Endodermal cell (in vitro differentiated cells): ENCODE data around the gene ZNF576. TPM values are rescaled to one million over a fixed set of nuclear protein-coding genes. Genes with fewer than 3 reads are reported as not detected.
A peak's percentile ranks its signal among the peaks of the same experiment; 100 is the strongest.

Source experiments
- DNase-seq: peaks from one replicate; pipeline ENCODE4 v3.0.0-alpha.2; 2017
- H3K27ac ChIP-seq: 2 replicates; pipeline ENCODE4 v1.5.1; 2013; ENCODE audit warnings: mild to moderate bottlenecking, low read depth, low read length, moderate library complexity
- H3K27me3 ChIP-seq: 2 replicates; pipeline ENCODE4 v1.6.1; 2013; ENCODE audit warnings: mild to moderate bottlenecking, low read length, moderate library complexity; ENCODE audit not compliant: insufficient read depth, control insufficient read depth, poor library complexity, severe bottlenecking
- H3K36me3 ChIP-seq: 2 replicates; pipeline ENCODE4 v1.7.0; 2013; ENCODE audit warnings: mild to moderate bottlenecking, low read length, moderate library complexity; ENCODE audit not compliant: control insufficient read depth, insufficient read depth
- H3K4me1 ChIP-seq: one replicate; pipeline ENCODE4 v1.7.0; 2013; ENCODE audit warnings: low read length; ENCODE audit not compliant: control insufficient read depth, insufficient read depth
- H3K4me3 ChIP-seq: 2 replicates; pipeline ENCODE4 v1.5.1; 2013; ENCODE audit warnings: mild to moderate bottlenecking, low read length, moderate library complexity
- H3K9ac ChIP-seq: 2 replicates; pipeline ENCODE4 v1.6.1; 2013; ENCODE audit warnings: mild to moderate bottlenecking, low read length, moderate library complexity; ENCODE audit not compliant: poor library complexity, severe bottlenecking; ENCODE audit errors: extremely low read depth
- H3K9me3 ChIP-seq: 2 replicates; pipeline ENCODE4 v1.6.1; 2013; ENCODE audit warnings: mild to moderate bottlenecking, low read length, moderate library complexity; ENCODE audit not compliant: control insufficient read depth
- H3K27ac Mint-ChIP-seq: 2 replicates; pipeline ENCODE4 v1.8.0; 2020; ENCODE audit warnings: mixed read lengths
- H3K27me3 Mint-ChIP-seq: 2 replicates; pipeline ENCODE4 v1.8.0; 2021; ENCODE audit warnings: mild to moderate bottlenecking, mixed read lengths; ENCODE audit not compliant: insufficient read depth
- H3K36me3 Mint-ChIP-seq: 2 replicates; pipeline ENCODE4 v1.8.0; 2020; ENCODE audit warnings: low read depth, mixed read lengths
- H3K4me1 Mint-ChIP-seq: 2 replicates; pipeline ENCODE4 v1.8.0; 2020; ENCODE audit warnings: mixed read lengths
- H3K4me3 Mint-ChIP-seq: 2 replicates; pipeline ENCODE4 v1.8.0; 2020; ENCODE audit warnings: mild to moderate bottlenecking, moderate library complexity, mixed read lengths
- H3K9me3 Mint-ChIP-seq: 2 replicates; pipeline ENCODE4 v1.8.0; 2020; ENCODE audit warnings: mild to moderate bottlenecking, mixed read lengths
- WGBS, 2 experiments: methylation state at CpG; one replicate each; pipeline versions ENCODE4 v1.1.5 to v1.1.7; 2013; ENCODE audit warnings: missing lambda C conversion rate in 2 of 2, mixed read lengths in 1 of 2; ENCODE audit not compliant: insufficient coverage in 1 of 2, insufficient read length in 1 of 2; 5-methylcytosine and 5-hydroxymethylcytosine counted together
- total RNA-seq, 2 donors: library from RNA; stranded (reverse); fragmentation: NEBNext Ultra II Directional in 1 of 2; extraction: Animal tissue kit (Norgen Biotek cat#: 25700) in 1 of 2; gene quantifications; 2 replicates in 1 of 2; 3 replicates in 1 of 2; pipeline ENCODE4 v1.2.1, GENCODE V29; 2021
- TF ChIP-seq, protein P1 (sequence below): fragments of 200-600 bp; sonication (generic); conservative IDR thresholded peaks from 2 replicates; pipeline ENCODE4 v1.5.0; 2021; ENCODE audit warnings: antibody characterized with exemption, mild to moderate bottlenecking

ZNF576 gene
- total RNA-seq, 2 donors from 2014 or later = 11.9 to 12.1 TPM

DNA sequence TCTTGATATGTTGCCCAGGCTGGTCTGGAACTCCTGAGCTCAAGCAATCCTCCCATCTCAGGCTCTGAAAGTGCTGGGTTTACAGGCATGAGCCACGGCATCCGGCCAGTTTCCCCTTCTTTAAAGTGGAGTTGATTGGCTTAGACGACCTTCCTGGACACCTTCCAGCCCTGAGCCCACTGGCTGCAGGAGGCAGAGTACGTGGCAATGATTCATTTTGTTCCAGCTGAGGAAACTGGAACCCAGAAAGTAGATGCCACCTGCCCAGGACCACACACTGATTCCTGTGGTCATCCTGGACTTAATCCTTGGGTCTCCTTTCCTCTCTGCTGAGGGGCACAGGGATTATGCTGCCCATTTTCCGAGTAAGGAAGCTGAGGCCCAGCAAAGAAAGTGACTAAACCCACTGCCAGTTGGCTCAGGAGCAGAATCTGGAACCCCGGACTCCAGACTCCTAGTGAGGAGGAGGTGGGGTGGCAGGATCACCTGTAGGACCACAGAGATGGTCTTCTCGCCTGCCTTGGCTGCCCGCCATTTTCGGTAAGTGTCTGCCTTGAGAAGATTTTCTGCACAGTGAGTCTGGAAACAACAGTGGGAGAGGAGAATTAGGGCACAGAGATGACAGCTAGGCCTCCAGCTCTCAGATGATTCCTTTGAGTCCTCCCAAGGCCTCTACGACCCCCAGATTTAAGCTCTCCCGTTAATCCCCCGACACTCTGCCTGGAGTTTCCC lies 21.8 kb upstream of the ZNF576 start:
- no peaks in the 10 kb centered on the region for H3K9me3 Mint-ChIP-seq
- H3K4me3 ChIP-seq = peak overlapping the region; percentile 99
- no peak for DNase-seq
- H3K4me1 ChIP-seq = peaks cover 4% of the 10 kb centered on the region
- 64 to 65% methylated on average over 12 of the region's 12 CpGs for WGBS, 2 experiments
- H3K27me3 ChIP-seq = no peaks in the 10 kb centered on the region
- peaks cover 5% of the 10 kb centered on the region for H3K27me3 Mint-ChIP-seq
- peak overlapping the region; percentile 94 for H3K4me3 Mint-ChIP-seq
- TF ChIP-seq, protein P1, sequence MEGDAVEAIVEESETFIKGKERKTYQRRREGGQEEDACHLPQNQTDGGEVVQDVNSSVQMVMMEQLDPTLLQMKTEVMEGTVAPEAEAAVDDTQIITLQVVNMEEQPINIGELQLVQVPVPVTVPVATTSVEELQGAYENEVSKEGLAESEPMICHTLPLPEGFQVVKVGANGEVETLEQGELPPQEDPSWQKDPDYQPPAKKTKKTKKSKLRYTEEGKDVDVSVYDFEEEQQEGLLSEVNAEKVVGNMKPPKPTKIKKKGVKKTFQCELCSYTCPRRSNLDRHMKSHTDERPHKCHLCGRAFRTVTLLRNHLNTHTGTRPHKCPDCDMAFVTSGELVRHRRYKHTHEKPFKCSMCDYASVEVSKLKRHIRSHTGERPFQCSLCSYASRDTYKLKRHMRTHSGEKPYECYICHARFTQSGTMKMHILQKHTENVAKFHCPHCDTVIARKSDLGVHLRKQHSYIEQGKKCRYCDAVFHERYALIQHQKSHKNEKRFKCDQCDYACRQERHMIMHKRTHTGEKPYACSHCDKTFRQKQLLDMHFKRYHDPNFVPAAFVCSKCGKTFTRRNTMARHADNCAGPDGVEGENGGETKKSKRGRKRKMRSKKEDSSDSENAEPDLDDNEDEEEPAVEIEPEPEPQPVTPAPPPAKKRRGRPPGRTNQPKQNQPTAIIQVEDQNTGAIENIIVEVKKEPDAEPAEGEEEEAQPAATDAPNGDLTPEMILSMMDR = no peak
- H3K27ac ChIP-seq = no peak overlapping the region
- H3K9ac ChIP-seq = peak overlapping the region; percentile 91
- peak overlapping the region; percentile 96 for H3K27ac Mint-ChIP-seq
- H3K36me3 ChIP-seq = peaks cover 21% of the 10 kb centered on the region
- H3K4me1 Mint-ChIP-seq = peaks cover 23% of the 10 kb centered on the region
- no peaks in the 10 kb centered on the region for H3K9me3 ChIP-seq
- peaks cover 30% of the 10 kb centered on the region for H3K36me3 Mint-ChIP-seq

DNA sequence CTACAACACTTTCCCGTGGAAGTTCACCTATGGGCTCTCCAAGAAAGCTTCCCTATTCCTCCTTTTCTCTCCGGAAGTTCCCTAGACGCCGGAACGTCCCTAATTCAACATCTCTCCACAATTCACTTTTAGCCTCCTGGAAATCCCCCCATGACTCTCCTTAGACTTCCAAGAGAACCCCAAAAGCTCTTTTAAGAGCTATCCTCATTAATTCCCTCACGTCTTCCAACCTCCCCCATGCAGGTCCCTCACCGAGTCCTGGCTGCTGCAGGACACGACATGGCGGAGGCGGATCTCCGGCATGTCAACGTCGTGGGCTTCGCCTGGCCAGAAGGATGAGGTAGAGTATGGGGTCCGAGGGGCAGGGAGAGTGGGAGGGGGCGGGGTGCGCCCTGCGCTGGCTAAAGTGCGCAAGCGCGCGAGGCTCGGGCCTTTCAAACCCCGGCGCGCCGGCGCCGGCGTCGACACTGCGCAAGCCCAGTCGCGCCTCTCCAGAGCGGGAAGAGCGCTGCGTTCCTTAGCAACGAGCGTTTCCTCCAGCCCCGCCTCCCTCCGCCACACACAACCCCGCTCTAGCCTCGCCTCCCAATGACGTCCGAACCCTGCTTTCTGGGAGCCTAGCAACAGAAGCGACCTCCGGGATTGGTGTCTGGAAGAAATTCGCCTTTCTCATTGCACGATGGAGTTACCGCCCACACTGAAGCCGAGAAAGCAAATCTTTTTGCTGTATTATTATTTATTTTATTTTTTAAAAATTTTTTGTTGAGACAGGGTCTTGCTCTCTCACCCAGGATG lies 21.0 kb upstream of the ZNF576 start, which contains the start of the genes PINLYP and XRCC1:
TSS of gene PINLYP (plus strand) at position 646 of the 795 bp plus-strand sequence. CDS start 1,391 bp downstream, outside the sequence.
TSS of gene XRCC1 (minus strand) at position 372 of the 795 bp plus-strand sequence. CDS start at position 303, 69 bp downstream.
- Histone ChIP-seq H3K9ac (peak within 1 kb of the TSS; percentile 91), H3K4me3 (peak within 1 kb of the TSS; percentile 99), H3K4me1 (peaks cover 4% of the 10 kb centered on the region), H3K27ac (peak within 1 kb of the TSS; percentile 50), H3K9me3 (no peaks in the 10 kb centered on the region), H3K36me3 (peaks cover 21% of the 10 kb centered on the region), H3K27me3 (no peaks in the 10 kb centered on the region)
- Mint-ChIP-seq H3K27ac (peak within 1 kb of the TSS; percentile 96), H3K9me3 (no peaks in the 10 kb centered on the region), H3K27me3 (peaks cover 5% of the 10 kb centered on the region), H3K4me1 (peaks cover 25% of the 10 kb centered on the region), H3K4me3 (peak within 1 kb of the TSS; percentile 94), H3K36me3 (peaks cover 26% of the 10 kb centered on the region)
- TF ChIP-seq, protein P1 = no peak
- 1% methylated on average over 19 to 51 of the region's 51 CpGs for WGBS, 2 experiments
- peak; percentile 99 for DNase-seq

DNA sequence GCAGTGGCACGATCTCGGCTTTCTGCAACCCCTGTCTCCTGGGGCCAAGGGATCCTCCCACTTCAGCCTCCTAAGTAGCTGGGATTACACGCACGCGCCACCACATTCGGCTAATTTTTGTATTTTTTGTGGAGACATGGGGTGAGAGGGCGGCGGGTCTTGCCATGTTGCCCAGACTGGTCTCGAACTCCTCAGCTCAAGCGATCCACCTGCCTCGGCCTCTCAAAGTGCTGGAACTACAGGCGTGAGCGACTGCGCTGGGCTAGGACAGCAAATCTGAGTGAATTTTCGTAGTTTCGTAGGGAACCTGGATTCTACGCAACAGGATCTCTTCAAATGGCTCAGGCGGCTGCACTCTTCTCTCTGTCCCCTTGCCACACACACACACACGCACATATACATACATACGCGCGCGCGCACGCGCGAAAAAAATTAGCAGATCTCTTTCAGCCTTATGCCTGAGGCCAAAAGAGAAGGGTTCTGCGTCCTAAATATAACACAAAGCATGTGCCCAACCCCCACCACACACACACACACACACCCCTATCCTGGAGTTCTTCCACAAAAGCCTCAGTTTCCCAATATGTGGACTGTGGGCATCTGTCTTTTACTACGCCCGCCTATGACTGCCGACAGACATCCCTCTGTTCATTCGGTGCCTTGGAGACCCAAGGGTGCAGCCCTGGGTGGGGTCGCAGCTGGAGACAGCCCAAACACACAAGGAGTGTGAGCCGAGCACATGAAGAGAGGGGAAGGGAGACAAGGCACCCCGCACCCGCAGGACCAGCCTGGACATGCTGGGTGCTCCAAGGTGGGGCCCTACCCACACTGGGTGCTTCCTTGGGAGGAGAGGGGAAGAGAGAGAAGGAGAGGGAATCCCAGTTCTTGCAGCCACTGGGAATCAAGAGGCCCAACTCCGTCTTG lies 20.2 kb upstream of the ZNF576 start:
- TF ChIP-seq, protein P1 = no peak
- no peak for DNase-seq
- Histone ChIP-seq H3K9ac (peak overlapping the region; percentile 33), H3K4me3 (peak overlapping the region; percentile 59), H3K4me1 (peaks cover 4% of the 10 kb centered on the region), H3K36me3 (peaks cover 21% of the 10 kb centered on the region), H3K27ac (peak overlapping the region; percentile 50), H3K27me3 (no peaks in the 10 kb centered on the region), H3K9me3 (no peaks in the 10 kb centered on the region)
- peak overlapping the region; percentile 94 for H3K4me3 Mint-ChIP-seq
- peaks cover 17% of the 10 kb centered on the region for H3K36me3 Mint-ChIP-seq
- peak overlapping the region; percentile 96 for H3K27ac Mint-ChIP-seq
- no peaks in the 10 kb centered on the region for H3K9me3 Mint-ChIP-seq
- WGBS, 2 experiments = 86 to 89% methylated on average over 22 to 37 of the region's 37 CpGs
- H3K4me1 Mint-ChIP-seq = peaks cover 25% of the 10 kb centered on the region
- H3K27me3 Mint-ChIP-seq = peaks cover 5% of the 10 kb centered on the region
